ENCODE data around the gene FLAD1. TPM values are rescaled to one million over a fixed set of nuclear protein-coding genes. Genes with fewer than 3 reads are reported as not detected.

The FLAD1 gene
- polyA plus RNA-seq, 1 experiment: 21.1 TPM

GRCh38 chr1:155037851-155038441 lies 54.8 kb downstream of the FLAD1 start:
- TF ChIP-seq, protein P1, sequence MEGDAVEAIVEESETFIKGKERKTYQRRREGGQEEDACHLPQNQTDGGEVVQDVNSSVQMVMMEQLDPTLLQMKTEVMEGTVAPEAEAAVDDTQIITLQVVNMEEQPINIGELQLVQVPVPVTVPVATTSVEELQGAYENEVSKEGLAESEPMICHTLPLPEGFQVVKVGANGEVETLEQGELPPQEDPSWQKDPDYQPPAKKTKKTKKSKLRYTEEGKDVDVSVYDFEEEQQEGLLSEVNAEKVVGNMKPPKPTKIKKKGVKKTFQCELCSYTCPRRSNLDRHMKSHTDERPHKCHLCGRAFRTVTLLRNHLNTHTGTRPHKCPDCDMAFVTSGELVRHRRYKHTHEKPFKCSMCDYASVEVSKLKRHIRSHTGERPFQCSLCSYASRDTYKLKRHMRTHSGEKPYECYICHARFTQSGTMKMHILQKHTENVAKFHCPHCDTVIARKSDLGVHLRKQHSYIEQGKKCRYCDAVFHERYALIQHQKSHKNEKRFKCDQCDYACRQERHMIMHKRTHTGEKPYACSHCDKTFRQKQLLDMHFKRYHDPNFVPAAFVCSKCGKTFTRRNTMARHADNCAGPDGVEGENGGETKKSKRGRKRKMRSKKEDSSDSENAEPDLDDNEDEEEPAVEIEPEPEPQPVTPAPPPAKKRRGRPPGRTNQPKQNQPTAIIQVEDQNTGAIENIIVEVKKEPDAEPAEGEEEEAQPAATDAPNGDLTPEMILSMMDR (IDR thresholded peaks at IDR 0.05; ENCODE audit: low read depth, low read length): no peak
- POLR2A ChIA-PET: interaction anchor here (0.7 kb wide), 1 partner anchor 1452 kb away, joined by 11 read pairs; no protein-coding TSS in a partner anchor

DNA sequence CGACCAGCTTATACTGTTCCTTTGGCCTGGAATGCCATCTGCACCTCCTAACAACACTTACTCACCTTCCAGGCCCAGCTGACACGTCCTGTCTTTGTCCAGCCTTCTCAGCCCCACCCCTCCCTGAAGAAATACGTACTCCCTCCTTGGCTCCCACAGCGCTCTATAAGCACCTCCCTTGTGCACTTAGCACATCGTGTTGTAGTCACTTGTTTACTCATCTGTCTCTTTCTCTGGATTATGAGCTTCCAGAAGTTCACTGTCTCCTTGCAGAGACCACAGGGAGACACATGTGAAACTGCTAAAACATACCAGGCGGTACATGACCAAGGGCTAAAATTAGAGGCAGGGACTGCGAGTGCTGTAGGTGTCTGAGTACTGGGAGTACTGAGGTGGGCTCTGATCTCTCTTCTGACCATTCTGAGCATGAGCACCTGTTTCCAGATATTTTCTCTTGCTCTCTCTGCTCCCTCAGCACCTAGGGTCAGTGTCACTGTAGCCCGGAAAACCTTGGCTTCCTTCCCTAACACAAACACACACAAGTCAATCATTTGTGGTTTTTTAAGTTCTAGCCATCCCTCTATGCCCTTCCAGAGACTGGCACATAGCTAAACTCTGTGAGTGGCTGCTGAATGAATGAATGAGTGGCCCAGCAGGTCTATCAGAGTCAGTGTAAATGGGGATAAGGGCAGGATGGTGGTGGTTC lies 55.6 kb downstream of the FLAD1 start:
- Histone ChIP-seq H3K4me3 (ENCODE audit: low read depth, low read length) (no peak overlapping the region), H3K27ac (ENCODE audit: low read depth, low read length) (no peak overlapping the region), H3K9me3 (ENCODE audit: control insufficient read depth, insufficient read depth, low read length) (no peaks in the 10 kb centered on the region), H3K27me3 (ENCODE audit: control insufficient read depth, insufficient read depth, low read length) (peaks cover 41% of the 10 kb centered on the region)
- CTCF ChIA-PET: interaction anchor here (0.9 to 4.6 kb wide), 4 partner anchors 12 to 53 kb away, joined by 3 to 32 read pairs (median 12); partner anchors contain the start of gene ADAM15
- TF ChIP-seq, protein P1 (IDR thresholded peaks at IDR 0.05; ENCODE audit: low read depth, low read length): no peak
- DNase-seq (ENCODE audit: low read depth, low spot score): no peak
- POLR2A ChIA-PET: no interaction called here

More at GRCh38 chr1:155037851-155038441, 54.8 kb downstream of the FLAD1 start:
- Histone ChIP-seq H3K27me3 (ENCODE audit: control insufficient read depth, insufficient read depth, low read length) (peaks cover 41% of the 10 kb centered on the region), H3K4me3 (ENCODE audit: low read depth, low read length) (no peak overlapping the region), H3K27ac (ENCODE audit: low read depth, low read length) (no peak overlapping the region), H3K9me3 (ENCODE audit: control insufficient read depth, insufficient read depth, low read length) (no peaks in the 10 kb centered on the region)
- CTCF ChIA-PET: interaction anchor here (1.6 to 4.6 kb wide), 3 partner anchors 13 to 47 kb away, joined by 7 to 32 read pairs (median 17); partner anchors contain the start of gene ADAM15
- DNase-seq (ENCODE audit: low read depth, low spot score): no peak

GRCh38 chr1:155039308-155039669 lies 56.1 kb downstream of the FLAD1 start:
- ChIA-PET CTCF (interaction anchor here (0.9 to 4.6 kb wide), 3 partner anchors 23 to 52 kb away, joined by 3 to 32 read pairs (median 17); no protein-coding TSS in a partner anchor), POLR2A (no interaction called here)
- TF ChIP-seq, protein P1 (IDR thresholded peaks at IDR 0.05; ENCODE audit: low read depth, low read length): no peak

DNA sequence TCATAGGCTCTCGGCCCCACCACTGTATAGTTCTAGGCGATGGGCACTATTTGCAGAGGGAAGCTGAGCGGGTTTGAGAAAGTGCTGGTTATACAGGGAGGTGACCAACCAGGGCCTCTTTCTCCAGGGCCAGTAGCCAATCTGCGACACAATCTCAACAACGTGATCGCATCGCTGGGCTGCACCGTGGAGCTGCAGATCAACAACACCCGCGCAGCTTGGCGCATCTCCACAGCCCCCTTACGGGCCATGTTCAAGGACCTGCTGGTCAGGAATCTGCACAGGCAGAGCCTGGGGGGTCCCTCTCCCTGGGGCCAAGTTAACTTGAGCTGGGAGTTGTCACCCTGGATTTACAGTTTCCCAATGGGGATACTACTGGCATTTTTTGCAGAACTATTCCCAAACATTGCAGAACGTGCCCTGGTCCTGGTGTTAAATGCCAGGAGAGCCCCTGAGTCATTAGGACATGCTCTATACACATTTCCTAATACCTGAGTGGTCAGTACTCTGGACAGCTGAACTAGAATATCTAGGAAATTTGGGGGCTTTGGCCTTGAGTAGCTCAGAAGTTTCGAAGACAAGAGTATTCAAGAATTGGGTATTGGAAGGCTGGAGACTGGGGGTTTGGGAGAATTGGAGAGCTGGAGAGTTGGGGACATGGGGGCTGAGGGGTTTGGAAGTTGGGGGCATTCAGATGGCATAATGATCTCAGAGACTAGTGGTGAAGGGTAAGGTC lies 57.4 kb downstream of the FLAD1 start:
- no peak for DNase-seq (ENCODE audit: low read depth, low spot score)
- CTCF ChIA-PET: interaction anchor here (0.7 to 4.6 kb wide), 7 partner anchors 8 to 128 kb away, joined by 3 to 32 read pairs (median 3); no protein-coding TSS in a partner anchor
- POLR2A ChIA-PET: no interaction called here
- TF ChIP-seq, protein P1 (IDR thresholded peaks at IDR 0.05; ENCODE audit: low read depth, low read length): no peak
- H3K27ac ChIP-seq (ENCODE audit: low read depth, low read length): no peak overlapping the region
- H3K4me3 ChIP-seq (ENCODE audit: low read depth, low read length): no peak overlapping the region
- H3K9me3 ChIP-seq (ENCODE audit: control insufficient read depth, insufficient read depth, low read length): no peaks in the 10 kb centered on the region
- H3K27me3 ChIP-seq (ENCODE audit: control insufficient read depth, insufficient read depth, low read length): peaks cover 29% of the 10 kb centered on the region

More at GRCh38 chr1:155039308-155039669, 56.1 kb downstream of the FLAD1 start:
- no peak for DNase-seq (ENCODE audit: low read depth, low spot score)
- H3K9me3 ChIP-seq (ENCODE audit: control insufficient read depth, insufficient read depth, low read length): no peaks in the 10 kb centered on the region
- H3K4me3 ChIP-seq (ENCODE audit: low read depth, low read length): no peak overlapping the region
- no peak overlapping the region for H3K27ac ChIP-seq (ENCODE audit: low read depth, low read length)
- H3K27me3 ChIP-seq (ENCODE audit: control insufficient read depth, insufficient read depth, low read length): peaks cover 36% of the 10 kb centered on the region

Small RNA genes lying within 50 kb of the gene (small RNA-seq; reads per million reads assigned to genes)
- gene MIR4258 (ENCODE audit: insufficient read length, low read depth) (not detected), gene RF00017 (ENCODE audit: insufficient read length, low read depth) (not detected)

Other genes starting within 250 kb of the FLAD1 start
- 0.02 and 0.09 TPM in 2 replicates for gene KCNN3, start 113.1 kb upstream of the FLAD1 start, polyA plus RNA-seq (2011; rRNA removed)
- gene PMVK, start 46.6 kb upstream of the FLAD1 start, polyA plus RNA-seq (2011; rRNA removed): 21.0 and 24.7 TPM in 2 replicates
- 72.2 and 87.1 TPM in 2 replicates for gene PBXIP1, start 27.2 kb upstream of the FLAD1 start, polyA plus RNA-seq (2011; rRNA removed)
- gene PYGO2, start 21.6 kb upstream of the FLAD1 start, polyA plus RNA-seq (2011; rRNA removed): 18.1 and 19.3 TPM in 2 replicates
- gene SHC1, start 12.6 kb upstream of the FLAD1 start, polyA plus RNA-seq (2011; rRNA removed): 371 and 409 TPM in 2 replicates
- gene CKS1B, start 8.7 kb upstream of the FLAD1 start, polyA plus RNA-seq (2011; rRNA removed): 66.4 and 81.3 TPM in 2 replicates
- gene LENEP, start 10.2 kb downstream of the FLAD1 start, polyA plus RNA-seq (2011; rRNA removed): 0.21 TPM in 1 of 2 replicates, not detected in the other
- 8.7 and 12.7 TPM in 2 replicates for gene ZBTB7B, start 19.5 kb downstream of the FLAD1 start, polyA plus RNA-seq (2011; rRNA removed)
- 0.07 and 0.19 TPM in 2 replicates for gene DCST2, start 50.4 kb downstream of the FLAD1 start, polyA plus RNA-seq (2011; rRNA removed)
- not detected in 2 replicates for gene DCST1, start 50.5 kb downstream of the FLAD1 start, polyA plus RNA-seq (2011; rRNA removed)
- 25.9 and 37.5 TPM in 2 replicates for gene ADAM15, start 68.0 kb downstream of the FLAD1 start, polyA plus RNA-seq (2011; rRNA removed)
- gene EFNA4, start 80.4 kb downstream of the FLAD1 start, polyA plus RNA-seq (2011; rRNA removed): 10.1 and 12.9 TPM in 2 replicates
- 0.51 and 0.56 TPM in 2 replicates for gene EFNA3, start 95.5 kb downstream of the FLAD1 start, polyA plus RNA-seq (2011; rRNA removed)
- 1.1 and 1.4 TPM in 2 replicates for gene EFNA1, start 144.5 kb downstream of the FLAD1 start, polyA plus RNA-seq (2011; rRNA removed)
- 29.5 and 31.4 TPM in 2 replicates for gene SLC50A1, start 152.5 kb downstream of the FLAD1 start, polyA plus RNA-seq (2011; rRNA removed)
- 16.8 and 35.6 TPM in 2 replicates for gene DPM3, start 157.2 kb downstream of the FLAD1 start, polyA plus RNA-seq (2011; rRNA removed)
- 102 and 131 TPM in 2 replicates for gene KRTCAP2, start 190.0 kb downstream of the FLAD1 start, polyA plus RNA-seq (2011; rRNA removed)
- gene TRIM46, start 190.5 kb downstream of the FLAD1 start, polyA plus RNA-seq (2011; rRNA removed): 2.9 and 3.8 TPM in 2 replicates
- gene THBS3, start 224.6 kb downstream of the FLAD1 start, polyA plus RNA-seq (2011; rRNA removed): 32.5 and 34.6 TPM in 2 replicates
- 44.6 and 62.3 TPM in 2 replicates for gene MTX1, start 225.4 kb downstream of the FLAD1 start, polyA plus RNA-seq (2011; rRNA removed)

Measured in AG04450 (cell line).